HepG2 (cell line): ENCODE data around the gene SPTBN5. TPM values are rescaled to one million over a fixed set of nuclear protein-coding genes. Genes with fewer than 3 reads are reported as not detected.

Experiments
- BATF2 ChIP-seq: sonication (generic); formaldehyde crosslinking; IDR thresholded peaks from 2 replicates; pipeline ENCODE4 v1.8.0; 2022; ENCODE audit warnings: mild to moderate bottlenecking, missing genetic modification reagents, moderate library complexity
- E2F5 ChIP-seq: sonication (generic); formaldehyde crosslinking; conservative IDR thresholded peaks from 2 replicates; pipeline ENCODE4 v1.4.0; 2020; ENCODE audit warnings: missing genetic modification reagents
- EEA1 ChIP-seq: sonication (generic); formaldehyde crosslinking; IDR thresholded peaks from 2 replicates; pipeline ENCODE4 v1.5.1; 2020; ENCODE audit warnings: mild to moderate bottlenecking, missing genetic modification reagents, borderline replicate concordance
- GTF3A ChIP-seq: sonication (generic); formaldehyde crosslinking; conservative IDR thresholded peaks from 2 replicates; pipeline ENCODE4 v1.4.0; 2020; ENCODE audit warnings: mild to moderate bottlenecking, missing genetic modification reagents
- HMGA1 ChIP-seq: sonication (generic); formaldehyde crosslinking; conservative IDR thresholded peaks from 2 replicates; pipeline ENCODE4 v1.4.0; 2020; ENCODE audit warnings: missing genetic modification reagents
- HNRNPLL ChIP-seq: fragments of 200-400 bp; formaldehyde crosslinking; IDR thresholded peaks from 2 replicates; pipeline ENCODE4 v1.6.1; 2017; ENCODE audit warnings: mild to moderate bottlenecking, low read depth, low read length; ENCODE audit not compliant: poor library complexity, severe bottlenecking
- MED8 ChIP-seq: sonication (generic); formaldehyde crosslinking; IDR thresholded peaks from 2 replicates; pipeline ENCODE4 v1.8.1; 2023; ENCODE audit warnings: mild to moderate bottlenecking, missing genetic modification reagents; ENCODE audit not compliant: insufficient replicate concordance
- PITX1 ChIP-seq: sonication (generic); formaldehyde crosslinking; IDR thresholded peaks from 2 replicates; pipeline ENCODE4 v1.5.1; 2020; ENCODE audit warnings: mild to moderate bottlenecking, missing genetic modification reagents
- SKI ChIP-seq: fragments of 450-650 bp; IDR thresholded peaks from one replicate; pipeline ENCODE4 v1.6.1; 2018; ENCODE audit warnings: mild to moderate bottlenecking; ENCODE audit not compliant: partially characterized antibody
- TBP ChIP-seq: sonication (generic); formaldehyde crosslinking; IDR thresholded peaks from 2 replicates; pipeline ENCODE4 v1.5.0; 2020; ENCODE audit warnings: missing genetic modification reagents
- TCF7L2 ChIP-seq: IDR thresholded peaks from 2 replicates; pipeline ENCODE4 v1.6.1; 2011; ENCODE audit warnings: mild to moderate bottlenecking, low read depth, low read length, moderate library complexity
- THYN1 ChIP-seq: sonication (generic); formaldehyde crosslinking; IDR thresholded peaks from 2 replicates; pipeline ENCODE4 v1.8.1; 2023; ENCODE audit warnings: low read depth, mild to moderate bottlenecking, moderate library complexity, missing genetic modification reagents, borderline replicate concordance
- WIZ ChIP-seq: sonication (generic); formaldehyde crosslinking; IDR thresholded peaks from 2 replicates; pipeline ENCODE4 v1.5.1; 2020; ENCODE audit warnings: mild to moderate bottlenecking, missing genetic modification reagents
- ZIK1 ChIP-seq: sonication (generic); formaldehyde crosslinking; IDR thresholded peaks from 2 replicates; pipeline ENCODE4 v1.5.0; 2020; ENCODE audit warnings: mild to moderate bottlenecking, low read depth, missing genetic modification reagents, borderline replicate concordance
- ZMYM4 ChIP-seq: sonication (generic); formaldehyde crosslinking; IDR thresholded peaks from 2 replicates; pipeline ENCODE4 v1.8.1; 2023; ENCODE audit warnings: mild to moderate bottlenecking, missing genetic modification reagents
- ZNF124 ChIP-seq: sonication (generic); formaldehyde crosslinking; IDR thresholded peaks from 2 replicates; pipeline ENCODE4 v1.4.0; 2020; ENCODE audit warnings: missing genetic modification reagents
- ZNF292 ChIP-seq: sonication (generic); formaldehyde crosslinking; IDR thresholded peaks from 2 replicates; pipeline ENCODE4 v1.8.1; 2022; ENCODE audit warnings: mild to moderate bottlenecking, low read depth, missing genetic modification reagents, borderline replicate concordance
- ZNF556 ChIP-seq: sonication (generic); formaldehyde crosslinking; IDR thresholded peaks from 2 replicates; pipeline ENCODE4 v1.4.0; 2020; ENCODE audit warnings: mild to moderate bottlenecking, missing genetic modification reagents, borderline replicate concordance
- ZNF709 ChIP-seq: sonication (generic); formaldehyde crosslinking; IDR thresholded peaks from 2 replicates; pipeline ENCODE4 v1.5.0; 2020; ENCODE audit warnings: mild to moderate bottlenecking, missing genetic modification reagents
- ZNF773 ChIP-seq: sonication (generic); formaldehyde crosslinking; IDR thresholded peaks from 2 replicates; pipeline ENCODE4 v1.4.0; 2020; ENCODE audit warnings: missing genetic modification reagents, borderline replicate concordance
- ZNF780A ChIP-seq: sonication (generic); formaldehyde crosslinking; IDR thresholded peaks from 2 replicates; pipeline ENCODE4 v1.8.0; 2022; ENCODE audit warnings: mild to moderate bottlenecking, missing genetic modification reagents, moderate library complexity
- ZNF788 ChIP-seq: sonication (generic); formaldehyde crosslinking; IDR thresholded peaks from 2 replicates; pipeline ENCODE4 v1.5.0; 2020; ENCODE audit warnings: mild to moderate bottlenecking, missing genetic modification reagents, borderline replicate concordance
- ZSCAN29 ChIP-seq: sonication (generic); formaldehyde crosslinking; conservative IDR thresholded peaks from 2 replicates; pipeline ENCODE4 v1.4.0; 2020; ENCODE audit warnings: mild to moderate bottlenecking, missing genetic modification reagents
- ZSCAN31 ChIP-seq: sonication (generic); formaldehyde crosslinking; IDR thresholded peaks from 2 replicates; pipeline ENCODE4 v1.5.0; 2020; ENCODE audit warnings: low read depth, mild to moderate bottlenecking, missing genetic modification reagents
- polyA plus RNA-seq, 8 experiments: library from polyadenylated mRNA; depleted of rRNA in 3 of 8; stranded (reverse) in 7 of 8; unstranded in 1 of 8; fragments of >200 nt; fragmentation: Illumina TruSeq in 4 of 8; extraction: Trizol in 4 of 8; gene quantifications; 2 replicates each; pipeline versions ENCODE4 v1.2.1 to v1.2.3, GENCODE V29; 2011 to 2016; ENCODE audit warnings: low read depth in 4 of 8, missing spikeins in 1 of 8, mixed read lengths in 1 of 8; ENCODE audit not compliant: insufficient read depth in 1 of 8
- total RNA-seq, 5 experiments: library from RNA; depleted of rRNA; stranded (reverse); fragments of >200 nt; fragmentation: Illumina TruSeq; extraction: Trizol; gene quantifications; 2 replicates each; pipeline ENCODE4 v1.2.3, GENCODE V29; 2016; ENCODE audit warnings: low read depth in 1 of 5
- TF ChIP-seq, protein P1 (sequence below): sonication (generic); formaldehyde crosslinking; conservative IDR thresholded peaks from 2 replicates; pipeline ENCODE4 v1.4.0; 2020; ENCODE audit warnings: missing genetic modification reagents

SPTBN5 gene
- total and polyA plus RNA-seq, 2 of the 13 experiments (the other 11 are each of a cell fraction or from before 2014, with no cell fraction given) = 0.01 to 0.07 TPM

GRCh38 chr15:41827880-41828806, 65.7 kb downstream of the SPTBN5 start, which contains the start of gene JMJD7 (continued):
- TF ChIP-seq E2F5 (CRISPR knock-in tag) (no peak; the same call in 1 of the 2 replicates), HMGA1 (CRISPR knock-in tag) (no peak), EEA1 (CRISPR knock-in tag) (no peak), ZNF556 (CRISPR knock-in tag) (no peak), TCF7L2 (no peak), ZNF788 (CRISPR knock-in tag) (peak; percentile 47; the same call in 1 of the 2 replicates), PITX1 (CRISPR knock-in tag) (no peak), TBP (CRISPR knock-in tag) (no peak), ZSCAN31 (peak; percentile 80; the same call in 1 of the 2 replicates), ZMYM4 (CRISPR knock-in tag) (no peak), MED8 (CRISPR knock-in tag) (no peak), SKI (no peak), ZSCAN29 (no peak), ZIK1 (peak; percentile 37; the same call in 1 of the 2 replicates), GTF3A (CRISPR knock-in tag) (no peak), THYN1 (CRISPR knock-in tag) (no peak), ZNF292 (CRISPR knock-in tag) (no peak), BATF2 (CRISPR knock-in tag) (no peak), WIZ (CRISPR knock-in tag) (no peak), ZNF709 (no peak), ZNF780A (CRISPR knock-in tag) (no peak), ZNF773 (0 out of 2 replicates have a peak, but pooled peaks have one; percentile 58), HNRNPLL (peak; percentile 93), ZNF124 (CRISPR knock-in tag) (no peak)
- TF ChIP-seq, protein P1, sequence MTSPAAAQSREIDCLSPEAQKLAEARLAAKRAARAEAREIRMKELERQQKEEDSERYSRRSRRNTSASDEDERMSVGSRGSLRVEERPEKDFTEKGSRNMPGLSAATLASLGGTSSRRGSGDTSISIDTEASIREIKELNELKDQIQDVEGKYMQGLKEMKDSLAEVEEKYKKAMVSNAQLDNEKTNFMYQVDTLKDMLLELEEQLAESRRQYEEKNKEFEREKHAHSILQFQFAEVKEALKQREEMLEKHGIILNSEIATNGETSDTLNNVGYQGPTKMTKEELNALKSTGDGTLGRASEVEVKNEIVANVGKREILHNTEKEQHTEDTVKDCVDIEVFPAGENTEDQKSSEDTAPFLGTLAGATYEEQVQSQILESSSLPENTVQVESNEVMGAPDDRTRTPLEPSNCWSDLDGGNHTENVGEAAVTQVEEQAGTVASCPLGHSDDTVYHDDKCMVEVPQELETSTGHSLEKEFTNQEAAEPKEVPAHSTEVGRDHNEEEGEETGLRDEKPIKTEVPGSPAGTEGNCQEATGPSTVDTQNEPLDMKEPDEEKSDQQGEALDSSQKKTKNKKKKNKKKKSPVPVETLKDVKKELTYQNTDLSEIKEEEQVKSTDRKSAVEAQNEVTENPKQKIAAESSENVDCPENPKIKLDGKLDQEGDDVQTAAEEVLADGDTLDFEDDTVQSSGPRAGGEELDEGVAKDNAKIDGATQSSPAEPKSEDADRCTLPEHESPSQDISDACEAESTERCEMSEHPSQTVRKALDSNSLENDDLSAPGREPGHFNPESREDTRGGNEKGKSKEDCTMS (CRISPR knock-in tag) = no peak
